KMS-11 (cell line): ENCODE results near the gene TMEM176A.

Experiments used
- H2AFZ ChIP-seq: fragments of 200-600 bp; sonication (generic); 2 replicates; pipeline ENCODE4 v1.6.1; 2016; ENCODE audit warnings: antibody characterized with exemption, mixed run types, low read depth
- H3K27ac ChIP-seq: fragments of 200-600 bp; sonication (generic); 2 replicates; pipeline ENCODE4 v1.6.1; 2016; ENCODE audit warnings: mild to moderate bottlenecking, mixed run types
- H3K27me3 ChIP-seq: fragments of 200-600 bp; sonication (generic); 2 replicates; pipeline ENCODE4 v1.6.1; 2017; ENCODE audit warnings: mild to moderate bottlenecking, low read depth, mixed run types, moderate library complexity; ENCODE audit not compliant: insufficient read depth
- H3K36me3 ChIP-seq: fragments of 200-600 bp; sonication (generic); 2 replicates; pipeline ENCODE4 v1.6.1; 2017; ENCODE audit warnings: mild to moderate bottlenecking, mixed run types; ENCODE audit not compliant: insufficient read depth
- H3K4me1 ChIP-seq: fragments of 200-600 bp; sonication (generic); 2 replicates; pipeline ENCODE4 v1.6.1; 2016; ENCODE audit warnings: mild to moderate bottlenecking, low read depth, mixed run types; ENCODE audit not compliant: poor library complexity, severe bottlenecking
- H3K4me2 ChIP-seq: fragments of 200-600 bp; sonication (generic); 2 replicates; pipeline ENCODE4 v1.7.0; 2016; ENCODE audit warnings: mild to moderate bottlenecking, mixed run types
- H3K4me3 ChIP-seq: fragments of 200-600 bp; sonication (generic); IDR thresholded peaks from 2 replicates; pipeline ENCODE4 v1.6.1; 2017; ENCODE audit warnings: low read depth, low read length, mixed read lengths; ENCODE audit not compliant: insufficient read depth
- H3K79me2 ChIP-seq: fragments of 200-600 bp; sonication (generic); 2 replicates; pipeline ENCODE4 v1.6.1; 2016; ENCODE audit warnings: low read depth, mixed run types; ENCODE audit not compliant: insufficient read depth
- H3K9ac ChIP-seq: fragments of 200-600 bp; sonication (generic); 2 replicates; pipeline ENCODE4 v1.6.1; 2016; ENCODE audit warnings: mild to moderate bottlenecking, mixed run types
- H4K20me1 ChIP-seq: fragments of 200-600 bp; sonication (generic); 2 replicates; pipeline ENCODE4 v1.6.1; 2016; ENCODE audit warnings: mild to moderate bottlenecking, mixed run types; ENCODE audit not compliant: insufficient read depth
- CTCF ChIP-seq: fragments of 200-600 bp; sonication (generic); conservative IDR thresholded peaks from 2 replicates; pipeline ENCODE4 v1.6.1; 2017; ENCODE audit warnings: low read depth, mild to moderate bottlenecking, antibody characterized with exemption, low read length, moderate library complexity, mixed read lengths

Gene TMEM176A

GRCh38 chr7:150824379-150825177, 24.0 kb downstream of the TMEM176A start:
- no peaks in the 10 kb centered on the region for H3K27me3 ChIP-seq
- no peaks in the 10 kb centered on the region for H3K4me1 ChIP-seq
- no peak for TF ChIP-seq CTCF
- no peaks in the 10 kb centered on the region for H3K36me3 ChIP-seq
- H4K20me1 ChIP-seq: no peaks in the 10 kb centered on the region
- no peak overlapping the region for H3K9ac ChIP-seq
- H3K4me3 ChIP-seq: no peak overlapping the region
- no peak overlapping the region for H2AFZ ChIP-seq
- no peak overlapping the region for H3K27ac ChIP-seq
- no peaks in the 10 kb centered on the region for H3K79me2 ChIP-seq
- no peak overlapping the region for H3K4me2 ChIP-seq

DNA sequence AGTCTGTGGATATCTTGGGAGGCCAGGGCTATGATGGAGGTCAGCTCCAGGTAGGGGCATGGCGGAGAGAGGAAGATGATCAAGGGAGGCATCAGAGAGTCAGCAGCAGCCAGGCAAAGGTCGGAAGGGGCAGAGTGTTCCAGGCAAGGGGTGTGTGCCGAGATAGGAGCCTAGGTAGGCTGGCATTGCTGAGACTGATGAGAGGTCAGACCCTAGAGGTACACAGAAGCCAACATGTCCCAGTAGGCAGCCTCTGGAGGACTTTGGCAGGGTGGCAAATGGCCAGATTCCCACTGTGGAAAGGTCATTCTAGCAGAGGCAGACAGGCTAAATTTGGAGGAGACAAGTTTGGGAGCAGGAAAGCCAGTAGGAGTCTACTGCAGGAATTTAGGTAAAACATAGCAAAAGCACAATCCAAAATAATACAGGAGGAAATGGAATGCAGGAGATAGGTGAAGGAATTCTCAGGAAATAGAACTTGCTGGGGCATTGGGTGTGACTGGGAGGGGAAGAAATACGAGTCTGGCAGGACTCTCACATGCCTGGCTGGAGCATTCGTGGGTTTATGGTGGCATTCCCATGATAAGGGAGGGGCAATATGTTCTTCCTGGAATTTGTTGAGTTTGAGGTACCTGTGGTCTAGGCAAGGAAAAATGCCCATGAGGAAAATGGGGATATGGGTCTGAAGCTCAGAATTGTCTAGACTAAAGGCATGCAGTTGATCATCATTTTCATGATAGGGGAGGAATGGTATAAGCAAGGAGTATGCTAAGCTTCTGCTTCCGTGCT, 25.7 kb downstream of the TMEM176A start:
- no peaks in the 10 kb centered on the region for H3K27me3 ChIP-seq
- H3K4me2 ChIP-seq: no peak overlapping the region
- no peak for TF ChIP-seq CTCF
- H2AFZ ChIP-seq: no peak overlapping the region
- no peaks in the 10 kb centered on the region for H3K4me1 ChIP-seq
- no peak overlapping the region for H3K27ac ChIP-seq
- no peaks in the 10 kb centered on the region for H4K20me1 ChIP-seq
- H3K9ac ChIP-seq: no peak overlapping the region
- no peak overlapping the region for H3K4me3 ChIP-seq
- H3K36me3 ChIP-seq: no peaks in the 10 kb centered on the region
- H3K79me2 ChIP-seq: no peaks in the 10 kb centered on the region

GRCh38 chr7:150828384-150828783, 27.8 kb downstream of the TMEM176A start:
- H3K27ac ChIP-seq: no peak overlapping the region
- no peaks in the 10 kb centered on the region for H3K36me3 ChIP-seq
- no peaks in the 10 kb centered on the region for H3K4me1 ChIP-seq
- no peak overlapping the region for H3K9ac ChIP-seq
- H2AFZ ChIP-seq: no peak overlapping the region
- H3K4me3 ChIP-seq: no peak overlapping the region
- no peaks in the 10 kb centered on the region for H3K79me2 ChIP-seq
- no peaks in the 10 kb centered on the region for H3K27me3 ChIP-seq
- no peak for TF ChIP-seq CTCF
- H4K20me1 ChIP-seq: no peaks in the 10 kb centered on the region
- no peak overlapping the region for H3K4me2 ChIP-seq

DNA sequence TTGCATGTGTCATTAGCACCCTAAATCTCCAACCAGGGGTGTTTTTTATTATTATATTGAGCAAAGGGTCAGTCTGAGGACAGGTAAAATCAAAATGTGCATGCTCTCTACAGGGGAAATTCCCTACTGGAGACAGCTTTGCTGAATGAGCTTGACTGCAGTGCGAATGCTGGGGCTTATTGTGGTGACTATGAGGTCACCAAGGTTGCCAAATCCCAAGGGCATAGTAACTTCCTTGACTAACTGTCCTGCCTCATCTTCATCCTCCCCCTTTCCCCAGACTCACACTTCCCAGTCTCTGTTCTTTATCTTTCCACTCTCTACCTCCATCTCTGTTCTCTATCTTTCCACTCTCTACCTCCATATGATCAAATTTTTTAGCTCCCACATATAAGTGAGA, 28.9 kb downstream of the TMEM176A start:
- TF ChIP-seq CTCF: no peak
- no peak overlapping the region for H3K4me3 ChIP-seq
- H3K27ac ChIP-seq: no peak overlapping the region
- no peaks in the 10 kb centered on the region for H3K4me1 ChIP-seq
- no peaks in the 10 kb centered on the region for H4K20me1 ChIP-seq
- H3K36me3 ChIP-seq: no peaks in the 10 kb centered on the region
- H3K27me3 ChIP-seq: no peaks in the 10 kb centered on the region
- H3K79me2 ChIP-seq: no peaks in the 10 kb centered on the region
- no peak overlapping the region for H2AFZ ChIP-seq
- H3K9ac ChIP-seq: no peak overlapping the region
- H3K4me2 ChIP-seq: no peak overlapping the region
